Dedifferentiated amniotic fluid mesenchymal stem cell (primary cell): Measurements from ENCODE around the gene CACNB4.
A peak's percentile ranks its signal among the peaks of the same experiment; 100 is the strongest.
"Not testable (repeated sequence)": the region's sequence is repeated elsewhere in the genome, so short reads cannot be mapped to it uniquely, and the experiment has no call there.

Experiments
- DNase-seq: peaks from one replicate; pipeline ENCODE4 v3.0.0-alpha.2; 2016; ENCODE audit errors: extremely low spot score

CACNB4 gene

GRCh38 chr2:151905963-151906632 lies 192.7 kb downstream of the CACNB4 start:
- no peak for DNase-seq

GRCh38 chr2:151904807-151905206 lies 194.0 kb downstream of the CACNB4 start:
- no peak for DNase-seq

- no peak for DNase-seq
Measured at GRCh38 chr2:151904021-151904420, 194.8 kb downstream of the CACNB4 start.

- DNase-seq = no peak
Measured at GRCh38 chr2:151902829-151903228, 196.0 kb downstream of the CACNB4 start.

GRCh38 chr2:151900331-151900730 lies 198.5 kb downstream of the CACNB4 start:
- no peak for DNase-seq

- DNase-seq = no peak
Measured at GRCh38 chr2:151899156-151899555, 199.7 kb downstream of the CACNB4 start.

GRCh38 chr2:151891566-151892194 lies 207.2 kb downstream of the CACNB4 start:
- no peak for DNase-seq

- no peak for DNase-seq
Measured at GRCh38 chr2:151887164-151887563, 211.7 kb downstream of the CACNB4 start.

GRCh38 chr2:151886241-151886640 lies 212.6 kb downstream of the CACNB4 start:
- no peak for DNase-seq

GRCh38 chr2:151882786-151883445 lies 215.9 kb downstream of the CACNB4 start:
- no peak for DNase-seq

- no peak for DNase-seq
Measured at GRCh38 chr2:151881342-151881741, 217.5 kb downstream of the CACNB4 start.

- DNase-seq = no peak
Measured at GRCh38 chr2:151880586-151880985, 218.3 kb downstream of the CACNB4 start.

GRCh38 chr2:151878655-151879563 lies 219.9 kb downstream of the CACNB4 start:
- peak; percentile 19 for DNase-seq

- no peak for DNase-seq
Measured at GRCh38 chr2:151878204-151878603, 220.6 kb downstream of the CACNB4 start.

- DNase-seq = not testable (repeated sequence)
Measured at GRCh38 chr2:151875631-151876030, 223.2 kb downstream of the CACNB4 start.

- DNase-seq = peak; percentile 61
Measured at GRCh38 chr2:151872463-151872862, 226.4 kb downstream of the CACNB4 start.

- no peak for DNase-seq
Measured at GRCh38 chr2:151869291-151869690, 229.6 kb downstream of the CACNB4 start.

GRCh38 chr2:151862700-151863099 lies 236.1 kb downstream of the CACNB4 start:
- DNase-seq = no peak

- DNase-seq = peak; percentile 48
Measured at GRCh38 chr2:151861174-151861573, 237.7 kb downstream of the CACNB4 start.

- no peak for DNase-seq
Measured at GRCh38 chr2:151860613-151861146, 238.2 kb downstream of the CACNB4 start.

GRCh38 chr2:151860210-151860609 lies 238.6 kb downstream of the CACNB4 start:
- DNase-seq = no peak

GRCh38 chr2:151857650-151858049 lies 241.2 kb downstream of the CACNB4 start:
- DNase-seq = no peak
